UCSD-AML1 (cell line): ENCODE results near the gene SLC34A2.
"Not testable (repeated sequence)": the region's sequence is repeated elsewhere in the genome, so short reads cannot be mapped to it uniquely, and the experiment has no call there.

Source experiments
- DNase-seq: peaks from one replicate; lab custom pipeline; 2025; ENCODE audit not compliant: unreplicated experiment; lab: John Stamatoyannopoulos, UW

The SLC34A2 gene

GRCh38 chr4:25654971-25655963 lies at the start of gene SLC34A2:
TSS of gene SLC34A2 (plus strand) at chr4:25655851. CDS start at chr4:25662501, 6,650 bp downstream.
- DNase-seq, result no peak

GRCh38 chr4:25608644-25609043 lies 47.0 kb upstream of the SLC34A2 start:
- no peak for DNase-seq

GRCh38 chr4:25609976-25610375 lies 45.7 kb upstream of the SLC34A2 start:
- DNase-seq, result no peak

- not testable (repeated sequence) for DNase-seq
Observed at GRCh38 chr4:25613613-25614012, 42.0 kb upstream of the SLC34A2 start.

- DNase-seq, result no peak
Observed at GRCh38 chr4:25614807-25615206, 40.8 kb upstream of the SLC34A2 start.

- DNase-seq, result peak; percentile 54
Observed at GRCh38 chr4:25621027-25621930, 34.4 kb upstream of the SLC34A2 start.

GRCh38 chr4:25624616-25625015 lies 31.0 kb upstream of the SLC34A2 start:
- DNase-seq, result no peak

GRCh38 chr4:25628451-25628850 lies 27.2 kb upstream of the SLC34A2 start:
- no peak for DNase-seq

GRCh38 chr4:25632135-25632534 lies 23.5 kb upstream of the SLC34A2 start:
- no peak for DNase-seq

GRCh38 chr4:25633541-25633940 lies 22.1 kb upstream of the SLC34A2 start:
- no peak for DNase-seq

- no peak for DNase-seq
Observed at GRCh38 chr4:25635501-25635900, 20.1 kb upstream of the SLC34A2 start.

- no peak for DNase-seq
Observed at GRCh38 chr4:25637581-25638220, 17.9 kb upstream of the SLC34A2 start.

- no peak for DNase-seq
Observed at GRCh38 chr4:25638221-25638601, 17.4 kb upstream of the SLC34A2 start.

- DNase-seq, result no peak
Observed at GRCh38 chr4:25638806-25639205, 16.8 kb upstream of the SLC34A2 start.

- no peak for DNase-seq
Observed at GRCh38 chr4:25650311-25650710, 5.3 kb upstream of the SLC34A2 start.

- DNase-seq, result no peak
Observed at GRCh38 chr4:25651682-25652081, 4.0 kb upstream of the SLC34A2 start.

- no peak for DNase-seq
Observed at GRCh38 chr4:25654031-25654970, 1.4 kb upstream of the SLC34A2 start.

- DNase-seq, result no peak
Observed at GRCh38 chr4:25656031-25656430, 380 bp downstream of the SLC34A2 start.

GRCh38 chr4:25658357-25658771 lies 2.7 kb downstream of the SLC34A2 start:
- DNase-seq, result no peak

GRCh38 chr4:25658777-25659176 lies 3.1 kb downstream of the SLC34A2 start:
- no peak for DNase-seq
